Measurements from ENCODE around the gene SEC16A. TPM values are rescaled to one million over a fixed set of nuclear protein-coding genes. Genes with fewer than 3 reads are reported as not detected.

SEC16A gene
- total RNA-seq, 6 experiments from 2014 or later, result 46.9 to 108 (median 72.0) TPM

DNA sequence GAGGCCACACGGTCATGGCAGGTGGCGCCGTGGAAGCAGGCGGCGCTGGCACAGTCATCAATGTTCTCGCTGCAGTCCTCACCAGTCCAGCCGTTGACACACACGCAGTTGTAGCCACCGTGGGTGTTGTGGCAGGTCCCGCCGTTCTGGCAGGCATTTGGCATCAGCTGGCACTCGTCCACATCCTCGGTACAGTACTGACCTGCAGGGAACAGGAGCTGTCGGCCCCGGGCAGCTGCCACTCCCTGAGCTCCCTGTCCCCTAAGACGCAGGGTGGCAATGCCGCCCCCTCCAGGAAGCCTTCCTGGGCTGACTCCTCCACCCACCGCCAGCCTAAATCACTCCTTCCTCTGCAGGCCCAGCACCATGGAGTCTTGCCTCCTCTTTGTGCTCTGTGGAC, 35.8 kb upstream of the SEC16A start:
- WGBS (ENCODE audit: insufficient coverage, low coverage, low lambda C conversion rate, missing lambda C conversion rate), result no CpG with 5 or more reads among the region's 18 CpGs
- Histone ChIP-seq H3K9me3 (no peaks in the 10 kb centered on the region), H3K4me1 (peaks cover 0 to 50% (median 18%) of the 10 kb centered on the region in 4 donors), H3K27ac (no peak overlapping the region), H3K36me3 (peaks cover 6 to 48% (median 12%) of the 10 kb centered on the region in 4 donors), H3K27me3 (no peaks in the 10 kb centered on the region), H3K4me3 (no peak overlapping the region)
- TF ChIP-seq, protein P1, sequence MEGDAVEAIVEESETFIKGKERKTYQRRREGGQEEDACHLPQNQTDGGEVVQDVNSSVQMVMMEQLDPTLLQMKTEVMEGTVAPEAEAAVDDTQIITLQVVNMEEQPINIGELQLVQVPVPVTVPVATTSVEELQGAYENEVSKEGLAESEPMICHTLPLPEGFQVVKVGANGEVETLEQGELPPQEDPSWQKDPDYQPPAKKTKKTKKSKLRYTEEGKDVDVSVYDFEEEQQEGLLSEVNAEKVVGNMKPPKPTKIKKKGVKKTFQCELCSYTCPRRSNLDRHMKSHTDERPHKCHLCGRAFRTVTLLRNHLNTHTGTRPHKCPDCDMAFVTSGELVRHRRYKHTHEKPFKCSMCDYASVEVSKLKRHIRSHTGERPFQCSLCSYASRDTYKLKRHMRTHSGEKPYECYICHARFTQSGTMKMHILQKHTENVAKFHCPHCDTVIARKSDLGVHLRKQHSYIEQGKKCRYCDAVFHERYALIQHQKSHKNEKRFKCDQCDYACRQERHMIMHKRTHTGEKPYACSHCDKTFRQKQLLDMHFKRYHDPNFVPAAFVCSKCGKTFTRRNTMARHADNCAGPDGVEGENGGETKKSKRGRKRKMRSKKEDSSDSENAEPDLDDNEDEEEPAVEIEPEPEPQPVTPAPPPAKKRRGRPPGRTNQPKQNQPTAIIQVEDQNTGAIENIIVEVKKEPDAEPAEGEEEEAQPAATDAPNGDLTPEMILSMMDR (IDR thresholded peaks at IDR 0.05), result no peak
- TF ChIP-seq POLR2A (IDR thresholded peaks at IDR 0.05), result no peak
- DNase-seq, result peak in 1 of 3 donors; percentile 79
- peak in 1 of 4 donors; percentile 23 for ATAC-seq
- intact Hi-C loops (cut with DNase I), result no loop called here

DNA sequence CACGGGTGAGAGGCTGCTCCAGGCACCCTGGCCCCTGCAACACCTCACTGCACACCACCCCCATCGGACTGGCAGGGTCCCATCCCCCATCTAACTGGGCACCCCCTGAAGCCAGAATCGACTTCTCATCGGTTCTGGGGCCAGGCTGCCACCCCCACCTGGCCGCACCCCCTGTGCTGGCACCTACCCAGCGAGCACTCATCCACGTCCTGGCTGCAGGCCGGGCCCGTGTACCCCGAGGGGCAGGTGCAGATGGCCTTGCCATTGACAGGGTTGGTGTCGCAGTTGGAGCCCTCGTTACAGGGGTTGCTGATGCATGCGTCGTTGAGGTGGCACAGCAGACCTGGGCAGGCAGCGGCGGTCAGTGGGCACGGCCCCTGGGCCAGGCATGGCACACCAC, 35.1 kb upstream of the SEC16A start:
- WGBS (ENCODE audit: insufficient coverage, low coverage, low lambda C conversion rate, missing lambda C conversion rate), result 60% methylated on average over 1 of the region's 17 CpGs
- DNase-seq (no peak), ATAC-seq (no peak)
- intact Hi-C loops (cut with DNase I), result no loop called here
- H3K27me3 ChIP-seq, result no peaks in the 10 kb centered on the region
- TF ChIP-seq POLR2A (IDR thresholded peaks at IDR 0.05), result no peak
- TF ChIP-seq, protein P1 (IDR thresholded peaks at IDR 0.05), result no peak
- no peak overlapping the region for H3K4me3 ChIP-seq
- H3K36me3 ChIP-seq, result peaks cover 6 to 55% (median 12%) of the 10 kb centered on the region in 4 donors
- H3K27ac ChIP-seq, result no peak overlapping the region
- peaks cover 0 to 43% (median 16%) of the 10 kb centered on the region in 4 donors for H3K4me1 ChIP-seq
- no peaks in the 10 kb centered on the region for H3K9me3 ChIP-seq

GRCh38 chr9:136517012-136517743, 34.3 kb upstream of the SEC16A start:
- intact Hi-C loops (cut with DNase I), result no loop called here
- no peak overlapping the region for H3K27ac ChIP-seq
- no peak overlapping the region for H3K4me3 ChIP-seq
- no peaks in the 10 kb centered on the region for H3K27me3 ChIP-seq
- peaks cover 6 to 60% (median 15%) of the 10 kb centered on the region in 4 donors for H3K36me3 ChIP-seq
- 60% methylated on average over 2 of the region's 37 CpGs for WGBS (ENCODE audit: insufficient coverage, low coverage, low lambda C conversion rate, missing lambda C conversion rate)
- no peak for ATAC-seq
- H3K9me3 ChIP-seq, result no peaks in the 10 kb centered on the region
- peaks cover 0 to 36% (median 16%) of the 10 kb centered on the region in 4 donors for H3K4me1 ChIP-seq
- no peak for DNase-seq
- TF ChIP-seq, protein P1 (IDR thresholded peaks at IDR 0.05), result no peak
- TF ChIP-seq POLR2A (IDR thresholded peaks at IDR 0.05), result no peak

DNA sequence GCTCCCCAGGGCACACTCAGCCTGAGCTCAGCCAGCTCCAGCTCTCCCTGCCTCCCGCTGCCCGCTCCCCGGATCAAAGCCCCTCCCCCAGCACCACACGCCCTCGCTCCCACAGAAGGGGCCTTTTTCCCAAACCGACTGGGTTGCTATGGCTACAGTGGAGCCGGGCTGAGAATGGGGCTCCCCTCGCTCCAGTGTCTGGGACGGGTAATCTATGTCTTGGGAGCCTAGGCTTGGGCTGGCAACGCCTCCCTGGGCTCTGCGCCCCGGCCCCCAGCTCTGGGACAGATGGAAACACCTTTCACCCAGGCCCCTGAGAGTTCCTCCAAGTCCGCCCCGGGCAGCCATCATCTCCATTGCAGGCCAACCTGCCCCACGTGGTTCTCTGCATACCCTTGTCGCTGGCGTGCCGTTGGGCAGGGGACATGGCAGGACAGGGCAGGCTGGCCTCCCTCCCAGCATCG, 33.4 kb upstream of the SEC16A start:
- ATAC-seq (no peak), DNase-seq (no peak)
- intact Hi-C loops (cut with DNase I), result no loop called here
- no CpG with 5 or more reads among the region's 19 CpGs for WGBS (ENCODE audit: insufficient coverage, low coverage, low lambda C conversion rate, missing lambda C conversion rate)
- no peak for TF ChIP-seq POLR2A (IDR thresholded peaks at IDR 0.05)
- TF ChIP-seq, protein P1 (IDR thresholded peaks at IDR 0.05), result no peak
- peaks cover 6 to 70% (median 19%) of the 10 kb centered on the region in 4 donors for H3K36me3 ChIP-seq
- H3K27ac ChIP-seq, result no peak overlapping the region
- no peaks in the 10 kb centered on the region for H3K9me3 ChIP-seq
- no peak overlapping the region for H3K4me3 ChIP-seq
- peaks cover 0 to 27% (median 14%) of the 10 kb centered on the region in 4 donors for H3K4me1 ChIP-seq
- no peaks in the 10 kb centered on the region for H3K27me3 ChIP-seq
